HUES6 (cell line): ENCODE results near the gene DYNLT5.
"Not testable (repeated sequence)": the region's sequence is repeated elsewhere in the genome, so short reads cannot be mapped to it uniquely, and the experiment has no call there.

ENCODE experiments used
- H3K27ac ChIP-seq: 2 replicates; pipeline ENCODE4 v1.7.0; 2013; ENCODE audit warnings: low read depth, mild to moderate bottlenecking, low read length, inconsistent platforms
- H3K27me3 ChIP-seq: 2 replicates; pipeline ENCODE4 v1.6.1; 2013; ENCODE audit warnings: low read length; ENCODE audit not compliant: control insufficient read depth, insufficient read depth
- H3K36me3 ChIP-seq: 2 replicates; pipeline ENCODE4 v1.6.1; 2013; ENCODE audit warnings: low read length; ENCODE audit not compliant: control insufficient read depth, insufficient read depth
- H3K4me1 ChIP-seq: 2 replicates; pipeline ENCODE4 v1.6.1; 2013; ENCODE audit warnings: low read length; ENCODE audit not compliant: control insufficient read depth, insufficient read depth
- H3K4me3 ChIP-seq: 2 replicates; pipeline ENCODE4 v1.5.1; 2013; ENCODE audit warnings: low read depth, low read length
- H3K9ac ChIP-seq: one replicate; pipeline ENCODE4 v1.6.1; 2013; ENCODE audit warnings: mild to moderate bottlenecking, low read length
- H3K9me3 ChIP-seq: 2 replicates; pipeline ENCODE4 v1.6.1; 2013; ENCODE audit warnings: low read depth, low read length; ENCODE audit not compliant: control insufficient read depth, insufficient read depth

Gene DYNLT5

DNA sequence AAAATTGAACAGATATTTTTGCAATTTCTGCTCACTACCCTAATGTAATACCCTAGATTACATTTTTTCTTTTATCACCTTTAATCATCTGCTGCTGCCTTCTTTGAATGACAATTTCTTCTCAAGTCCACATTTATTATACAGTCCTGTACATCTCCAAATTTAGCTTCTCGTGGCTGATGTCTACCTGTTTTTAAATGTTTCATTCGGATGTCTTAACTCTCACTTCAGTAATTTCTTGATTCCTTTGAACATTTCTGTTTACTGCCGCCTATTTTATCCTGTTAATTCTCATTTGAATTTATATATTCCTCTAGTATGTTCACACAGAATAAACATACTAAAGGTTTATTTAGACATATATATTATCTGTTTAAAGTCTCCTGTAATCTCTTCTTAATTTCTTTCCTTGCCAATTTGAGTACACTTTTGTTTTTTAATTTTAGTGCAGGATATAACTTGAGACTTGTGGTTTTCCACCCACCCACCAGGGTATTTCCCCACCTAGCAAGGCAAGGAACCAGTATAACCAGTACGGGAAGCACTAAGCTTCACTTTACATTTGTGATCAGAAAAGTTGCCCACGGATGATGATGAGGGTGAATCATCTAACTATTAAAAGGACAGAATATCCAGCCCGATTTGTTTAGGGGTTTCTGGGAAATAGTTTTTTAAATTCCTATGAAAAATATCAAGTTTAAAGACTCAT, 36.1 kb downstream of the DYNLT5 start:
- H3K9ac ChIP-seq, result no peak overlapping the region
- H3K36me3 ChIP-seq, result no peaks in the 10 kb centered on the region
- no peaks in the 10 kb centered on the region for H3K9me3 ChIP-seq
- no peak overlapping the region for H3K4me3 ChIP-seq
- H3K27ac ChIP-seq, result no peak overlapping the region
- no peaks in the 10 kb centered on the region for H3K27me3 ChIP-seq
- H3K4me1 ChIP-seq, result no peaks in the 10 kb centered on the region

GRCh38 chr1:66791621-66792610, 39.7 kb downstream of the DYNLT5 start:
- no peaks in the 10 kb centered on the region for H3K4me1 ChIP-seq
- no peaks in the 10 kb centered on the region for H3K36me3 ChIP-seq
- no peaks in the 10 kb centered on the region for H3K9me3 ChIP-seq
- H3K27me3 ChIP-seq, result no peaks in the 10 kb centered on the region
- H3K9ac ChIP-seq, result no peak overlapping the region
- H3K27ac ChIP-seq, result no peak overlapping the region
- no peak overlapping the region for H3K4me3 ChIP-seq

- H3K36me3 ChIP-seq, H3K27ac ChIP-seq, H3K4me1 ChIP-seq, H3K9me3 ChIP-seq, H3K27me3 ChIP-seq, H3K9ac ChIP-seq, H3K4me3 ChIP-seq: not testable (repeated sequence)
These were observed 43.6 kb downstream of the DYNLT5 start for GRCh38 chr1:66795839-66796238.

GRCh38 chr1:66809245-66809644, 57.0 kb downstream of the DYNLT5 start:
- Histone ChIP-seq H3K27ac (no peak overlapping the region), H3K27me3 (no peaks in the 10 kb centered on the region), H3K36me3 (no peaks in the 10 kb centered on the region), H3K9me3 (no peaks in the 10 kb centered on the region), H3K4me1 (no peaks in the 10 kb centered on the region), H3K9ac (no peak overlapping the region), H3K4me3 (no peak overlapping the region)

GRCh38 chr1:66809736-66810326, 57.6 kb downstream of the DYNLT5 start:
- Histone ChIP-seq H3K27me3 (no peaks in the 10 kb centered on the region), H3K4me1 (no peaks in the 10 kb centered on the region), H3K9ac (no peak overlapping the region), H3K9me3 (no peaks in the 10 kb centered on the region), H3K4me3 (no peak overlapping the region), H3K36me3 (no peaks in the 10 kb centered on the region), H3K27ac (no peak overlapping the region)

DNA sequence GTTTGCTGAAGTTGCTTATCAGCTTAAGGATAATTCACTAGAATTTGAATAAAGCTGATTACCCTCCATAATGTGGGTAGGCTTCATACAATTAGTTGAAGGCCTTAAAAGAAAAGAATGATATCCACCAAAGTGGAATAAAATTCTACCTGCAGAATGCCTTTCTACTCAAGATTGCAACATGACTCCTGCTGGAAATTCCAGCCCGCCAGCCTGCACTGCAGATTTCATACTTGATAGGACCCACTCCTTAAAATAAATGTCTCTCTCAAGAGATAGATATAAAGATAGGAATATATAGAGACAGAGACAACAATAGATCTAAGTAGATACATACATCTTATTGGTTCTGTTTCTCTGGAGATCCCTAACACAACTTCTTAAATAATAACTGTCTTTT, 72.5 kb downstream of the DYNLT5 start:
- no peaks in the 10 kb centered on the region for H3K4me1 ChIP-seq
- no peak overlapping the region for H3K4me3 ChIP-seq
- no peaks in the 10 kb centered on the region for H3K27me3 ChIP-seq

More for the DNA sequence above, 72.5 kb downstream of the DYNLT5 start:
- no peaks in the 10 kb centered on the region for H3K9me3 ChIP-seq
- no peak overlapping the region for H3K27ac ChIP-seq
- no peak overlapping the region for H3K9ac ChIP-seq
- H3K36me3 ChIP-seq, result no peaks in the 10 kb centered on the region
